Peyer's patch (tissue), 4 donors: ENCODE data around the gene CD101. TPM values are rescaled to one million over a fixed set of nuclear protein-coding genes. Genes with fewer than 3 reads are reported as not detected.

Experiments
- DNase-seq, 3 donors: peaks; one replicate each; pipeline ENCODE4 v3.0.0-alpha.2; 2017 to 2019
- H3K27ac ChIP-seq, 4 donors: fragments of 200-600 bp; sonication (generic); one replicate each; pipeline ENCODE4 v1.5.1; 2016 to 2019
- H3K27me3 ChIP-seq, 2 donors: fragments of 200-600 bp; sonication (generic); one replicate each; pipeline ENCODE4 v1.5.1; 2019
- H3K36me3 ChIP-seq, 3 donors: fragments of 200-600 bp; sonication (generic); one replicate each; pipeline ENCODE4 v1.5.1; 2016 to 2019
- H3K4me1 ChIP-seq, 4 donors: fragments of 200-600 bp; sonication (generic); one replicate each; pipeline ENCODE4 v1.5.1; 2016 to 2019
- H3K4me3 ChIP-seq, 4 donors: fragments of 200-600 bp; sonication (generic); 1 replicate in 3 of 4; 2 replicates in 1 of 4; pipeline ENCODE4 v1.5.1; 2016 to 2019; ENCODE audit warnings: mild to moderate bottlenecking in 1 of 4
- H3K9me3 ChIP-seq, 4 donors: fragments of 200-600 bp; sonication (generic); one replicate each; pipeline ENCODE4 v1.5.1; 2016 to 2019; ENCODE audit warnings: mild to moderate bottlenecking in 1 of 4
- CTCF ChIP-seq, 6 experiments: fragments of 450-650 bp in 4 of 6; fragments of 200-600 bp in 2 of 6; sonication (generic) in 1 of 6; IDR thresholded peaks; one replicate each; pipeline ENCODE4 v1.5.1; 2017 to 2019; ENCODE audit warnings: antibody characterized with exemption in 6 of 6, mild to moderate bottlenecking in 3 of 6, moderate library complexity in 1 of 6
- POLR2A ChIP-seq, 2 donors: fragments of 450-650 bp; IDR thresholded peaks; one replicate each; pipeline ENCODE4 v1.5.1; 2017; ENCODE audit warnings: antibody characterized with exemption in 2 of 2, mild to moderate bottlenecking in 2 of 2, moderate library complexity in 2 of 2
- total RNA-seq, 4 donors: library from RNA; depleted of rRNA; stranded (reverse); fragments of >200 nt; gene quantifications; one replicate each; pipeline ENCODE4 v1.1.0, GENCODE V29; 2016

The CD101 gene
- total RNA-seq, 4 donors from 2014 or later, result 0.85 to 12.4 (median 3.5) TPM

- Histone ChIP-seq H3K27me3 (no peaks in the 10 kb centered on the region), H3K36me3 (no peaks in the 10 kb centered on the region), H3K27ac (no peak overlapping the region), H3K4me3 (no peak overlapping the region), H3K9me3 (no peaks in the 10 kb centered on the region), H3K4me1 (peaks cover 0 to 9% (median 0%) of the 10 kb centered on the region in 4 donors)
- DNase-seq, result no peak
- no peak for TF ChIP-seq POLR2A (IDR thresholded peaks at IDR 0.05)
- TF ChIP-seq CTCF (IDR thresholded peaks at IDR 0.05), result no peak
These were observed 43.5 kb upstream of the CD101 start for GRCh38 chr1:116958110-116958509.

DNA sequence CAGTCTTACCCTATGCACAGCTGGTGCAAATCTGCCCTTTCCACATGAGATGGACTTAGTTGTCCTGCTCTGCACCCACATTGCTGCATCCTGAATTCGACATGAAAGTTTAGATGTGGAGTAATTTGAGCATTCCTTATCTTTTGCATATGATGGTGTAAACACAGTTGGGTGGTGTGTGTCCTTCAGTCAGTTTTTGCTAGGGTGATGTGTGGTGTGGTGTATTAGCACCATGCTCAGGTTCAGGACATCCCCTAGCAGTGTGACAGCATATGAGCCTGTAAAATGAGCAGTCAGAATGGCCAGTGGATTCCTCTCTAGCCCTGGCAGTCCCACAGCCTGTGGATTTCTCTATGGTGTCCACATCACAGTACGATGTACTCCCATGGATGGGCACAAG, 42.6 kb upstream of the CD101 start:
- no peak overlapping the region for H3K27ac ChIP-seq
- H3K36me3 ChIP-seq, result no peaks in the 10 kb centered on the region
- H3K4me1 ChIP-seq, result peaks cover 0 to 9% (median 0%) of the 10 kb centered on the region in 4 donors
- no peaks in the 10 kb centered on the region for H3K9me3 ChIP-seq
- H3K4me3 ChIP-seq, result no peak overlapping the region
- TF ChIP-seq POLR2A (IDR thresholded peaks at IDR 0.05) (no peak), CTCF (IDR thresholded peaks at IDR 0.05) (no peak)
- DNase-seq, result no peak
- no peaks in the 10 kb centered on the region for H3K27me3 ChIP-seq

GRCh38 chr1:116961606-116962005, 40.0 kb upstream of the CD101 start:
- Histone ChIP-seq H3K27ac (no peak overlapping the region), H3K4me3 (no peak overlapping the region), H3K4me1 (peaks cover 0 to 9% (median 0%) of the 10 kb centered on the region in 4 donors), H3K27me3 (no peaks in the 10 kb centered on the region), H3K36me3 (peaks cover 0 to 7% (median 0%) of the 10 kb centered on the region in 3 donors), H3K9me3 (no peaks in the 10 kb centered on the region)
- no peak for DNase-seq
- TF ChIP-seq CTCF (IDR thresholded peaks at IDR 0.05) (no peak), POLR2A (IDR thresholded peaks at IDR 0.05) (no peak)

DNA sequence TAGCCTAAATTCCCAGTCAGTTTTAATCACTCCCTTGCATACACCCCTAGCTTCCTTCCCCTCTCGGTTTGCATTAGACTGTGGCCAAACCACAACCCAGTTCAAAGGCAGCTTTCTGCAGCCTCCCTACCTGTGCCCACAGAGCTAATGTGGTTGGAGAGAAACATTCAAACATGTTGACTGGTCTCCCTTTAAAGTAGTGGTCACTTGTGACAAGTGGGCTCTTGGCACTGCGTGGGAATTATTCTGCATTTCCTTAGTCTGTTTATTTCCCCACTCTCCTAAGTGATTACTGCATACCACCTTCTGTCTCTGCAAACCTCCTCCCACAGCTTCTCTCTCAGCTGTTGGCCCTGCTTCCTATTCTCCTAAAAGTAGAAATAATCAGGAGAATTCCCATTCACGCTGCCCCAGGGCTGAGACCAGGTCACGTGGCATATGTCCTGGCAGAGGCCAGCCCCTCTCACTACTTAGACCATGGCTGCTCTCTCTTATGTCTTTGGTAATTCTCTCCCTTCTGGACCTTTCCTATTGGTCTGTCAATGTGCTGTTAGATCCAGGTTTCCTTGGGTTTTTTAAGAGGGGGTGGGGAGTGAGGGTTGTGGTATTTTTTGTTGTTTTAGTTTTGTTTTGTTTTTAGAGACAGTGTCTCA, 38.4 kb upstream of the CD101 start:
- DNase-seq, result no peak
- Histone ChIP-seq H3K36me3 (peaks cover 0 to 7% (median 0%) of the 10 kb centered on the region in 3 donors), H3K4me3 (no peak overlapping the region), H3K27me3 (no peaks in the 10 kb centered on the region), H3K4me1 (peaks cover 0 to 9% (median 0%) of the 10 kb centered on the region in 4 donors), H3K9me3 (no peaks in the 10 kb centered on the region), H3K27ac (no peak overlapping the region)
- TF ChIP-seq POLR2A (IDR thresholded peaks at IDR 0.05) (no peak), CTCF (IDR thresholded peaks at IDR 0.05) (no peak)

- no peak for TF ChIP-seq CTCF (IDR thresholded peaks at IDR 0.05)
- no peak for TF ChIP-seq POLR2A (IDR thresholded peaks at IDR 0.05)
- no peaks in the 10 kb centered on the region for H3K9me3 ChIP-seq
- peaks cover 0 to 7% (median 0%) of the 10 kb centered on the region in 3 donors for H3K36me3 ChIP-seq
- H3K27me3 ChIP-seq, result no peaks in the 10 kb centered on the region
- no peak overlapping the region for H3K4me3 ChIP-seq
- no peaks in the 10 kb centered on the region for H3K4me1 ChIP-seq
- no peak overlapping the region for H3K27ac ChIP-seq
- no peak for DNase-seq
These were observed 34.8 kb upstream of the CD101 start for GRCh38 chr1:116966791-116967190.
